ENCODE data around the gene MNX1. TPM values are rescaled to one million over a fixed set of nuclear protein-coding genes. Genes with fewer than 3 reads are reported as not detected.

Gene MNX1
- total RNA-seq, 2 donors from 2014 or later: not detected

Other genes with a start within 250 kb of the MNX1 start
- 10 to 100 TPM; 39.4 to 45.2 TPM for gene LMBR1, start 117.5 kb downstream of the MNX1 start, total RNA-seq
- 1 to 10 TPM; 8.9 to 9.4 TPM for gene NOM1, start 61.0 kb downstream of the MNX1 start, total RNA-seq
- 10 to 100 TPM; 46.1 to 55.4 TPM for gene UBE3C, start 128.3 kb upstream of the MNX1 start, total RNA-seq

Data from left cardiac atrium (tissue), 2 donors.